IPS-20b (cell line): ENCODE results near the gene PARVB.

Experiments
- H3K27ac ChIP-seq: one replicate; pipeline ENCODE4 v1.5.1; 2013; ENCODE audit warnings: low read length
- H3K27me3 ChIP-seq: 2 replicates; pipeline ENCODE4 v1.6.1; 2013; ENCODE audit warnings: mild to moderate bottlenecking, low read length, inconsistent platforms; ENCODE audit not compliant: insufficient read depth
- H3K36me3 ChIP-seq: 2 replicates; pipeline ENCODE4 v1.6.1; 2013; ENCODE audit warnings: low read depth, mild to moderate bottlenecking, inconsistent platforms, low read length, moderate library complexity; ENCODE audit not compliant: insufficient read depth
- H3K4me1 ChIP-seq: 2 replicates; pipeline ENCODE4 v1.6.1; 2013; ENCODE audit warnings: mild to moderate bottlenecking, control low read depth, inconsistent platforms, low read length, moderate library complexity; ENCODE audit not compliant: insufficient read depth
- H3K4me3 ChIP-seq: 2 replicates; pipeline ENCODE4 v1.5.1; 2013; ENCODE audit warnings: mild to moderate bottlenecking, low read length, inconsistent platforms
- H3K9ac ChIP-seq: 2 replicates; pipeline ENCODE4 v1.6.1; 2013; ENCODE audit warnings: low read depth, mild to moderate bottlenecking, inconsistent platforms, low read length, moderate library complexity
- H3K9me3 ChIP-seq: 2 replicates; pipeline ENCODE4 v1.6.1; 2013; ENCODE audit warnings: mild to moderate bottlenecking, low read depth, low read length, inconsistent platforms; ENCODE audit not compliant: insufficient read depth

Gene PARVB

GRCh38 chr22:44212936-44213335 is 188.8 kb downstream of the PARVB start:
- Histone ChIP-seq H3K27me3 (no peaks in the 10 kb centered on the region), H3K36me3 (no peaks in the 10 kb centered on the region), H3K4me1 (no peaks in the 10 kb centered on the region), H3K9me3 (no peaks in the 10 kb centered on the region; the same call in 1 of the 2 replicates), H3K27ac (no peak overlapping the region), H3K9ac (no peak overlapping the region), H3K4me3 (no peak overlapping the region)

GRCh38 chr22:44213489-44214043 is 189.5 kb downstream of the PARVB start:
- Histone ChIP-seq H3K27me3 (no peaks in the 10 kb centered on the region), H3K36me3 (no peaks in the 10 kb centered on the region), H3K27ac (no peak overlapping the region), H3K4me1 (no peaks in the 10 kb centered on the region), H3K9me3 (no peaks in the 10 kb centered on the region; the same call in 1 of the 2 replicates), H3K4me3 (no peak overlapping the region), H3K9ac (no peak overlapping the region)

GRCh38 chr22:44214187-44214586 is 190.1 kb downstream of the PARVB start:
- no peaks in the 10 kb centered on the region for H3K27me3 ChIP-seq
- H3K4me3 ChIP-seq: no peak overlapping the region
- H3K9ac ChIP-seq: no peak overlapping the region
- H3K4me1 ChIP-seq: no peaks in the 10 kb centered on the region
- H3K36me3 ChIP-seq: no peaks in the 10 kb centered on the region
- H3K9me3 ChIP-seq: no peaks in the 10 kb centered on the region; the same call in 1 of the 2 replicates
- H3K27ac ChIP-seq: no peak overlapping the region

GRCh38 chr22:44214764-44215163 is 190.7 kb downstream of the PARVB start:
- no peaks in the 10 kb centered on the region for H3K27me3 ChIP-seq
- H3K4me3 ChIP-seq: no peak overlapping the region
- no peaks in the 10 kb centered on the region; the same call in 1 of the 2 replicates for H3K9me3 ChIP-seq
- H3K27ac ChIP-seq: no peak overlapping the region
- no peak overlapping the region for H3K9ac ChIP-seq
- H3K36me3 ChIP-seq: no peaks in the 10 kb centered on the region
- H3K4me1 ChIP-seq: no peaks in the 10 kb centered on the region

- Histone ChIP-seq H3K36me3 (no peaks in the 10 kb centered on the region), H3K4me3 (no peak overlapping the region), H3K27ac (no peak overlapping the region), H3K27me3 (no peaks in the 10 kb centered on the region), H3K9ac (no peak overlapping the region), H3K4me1 (no peaks in the 10 kb centered on the region), H3K9me3 (no peaks in the 10 kb centered on the region; the same call in 1 of the 2 replicates)
These were observed 191.2 kb downstream of the PARVB start for GRCh38 chr22:44215287-44215686.

GRCh38 chr22:44217346-44217745 is 193.2 kb downstream of the PARVB start:
- no peaks in the 10 kb centered on the region for H3K4me1 ChIP-seq
- H3K36me3 ChIP-seq: no peaks in the 10 kb centered on the region
- no peak overlapping the region for H3K4me3 ChIP-seq
- no peaks in the 10 kb centered on the region; the same call in 1 of the 2 replicates for H3K9me3 ChIP-seq
- H3K27ac ChIP-seq: no peak overlapping the region
- H3K27me3 ChIP-seq: no peaks in the 10 kb centered on the region
- H3K9ac ChIP-seq: no peak overlapping the region

- Histone ChIP-seq H3K36me3 (no peaks in the 10 kb centered on the region), H3K27ac (no peak overlapping the region), H3K9me3 (no peaks in the 10 kb centered on the region; the same call in 1 of the 2 replicates), H3K4me3 (no peak overlapping the region), H3K4me1 (no peaks in the 10 kb centered on the region), H3K9ac (no peak overlapping the region), H3K27me3 (no peaks in the 10 kb centered on the region)
These were observed 194.0 kb downstream of the PARVB start for GRCh38 chr22:44218071-44218470.

- Histone ChIP-seq H3K9me3 (no peaks in the 10 kb centered on the region; the same call in 1 of the 2 replicates), H3K27ac (no peak overlapping the region), H3K9ac (no peak overlapping the region), H3K27me3 (no peaks in the 10 kb centered on the region), H3K4me1 (no peaks in the 10 kb centered on the region), H3K4me3 (no peak overlapping the region), H3K36me3 (no peaks in the 10 kb centered on the region)
These were observed 195.2 kb downstream of the PARVB start for GRCh38 chr22:44219101-44219870.

- H3K4me1 ChIP-seq: no peaks in the 10 kb centered on the region
- H3K27me3 ChIP-seq: no peaks in the 10 kb centered on the region
- no peak overlapping the region for H3K27ac ChIP-seq
- no peak overlapping the region for H3K4me3 ChIP-seq
- H3K9me3 ChIP-seq: no peaks in the 10 kb centered on the region
- no peaks in the 10 kb centered on the region for H3K36me3 ChIP-seq
- H3K9ac ChIP-seq: no peak overlapping the region
These were observed 196.9 kb downstream of the PARVB start for GRCh38 chr22:44220727-44221680.

- Histone ChIP-seq H3K27me3 (no peaks in the 10 kb centered on the region), H3K36me3 (no peaks in the 10 kb centered on the region), H3K9ac (no peak overlapping the region), H3K4me1 (no peaks in the 10 kb centered on the region), H3K4me3 (no peak overlapping the region), H3K9me3 (no peaks in the 10 kb centered on the region), H3K27ac (no peak overlapping the region)
These were observed 197.8 kb downstream of the PARVB start for GRCh38 chr22:44221710-44222475.
